ENCODE data around the gene STUM. TPM values are rescaled to one million over a fixed set of nuclear protein-coding genes. Genes with fewer than 3 reads are reported as not detected.
A peak's percentile ranks its signal among the peaks of the same experiment; 100 is the strongest.

STUM gene
- total and polyA plus RNA-seq, 2 experiments from 2014 or later: 0.23 to 1.3 TPM

DNA sequence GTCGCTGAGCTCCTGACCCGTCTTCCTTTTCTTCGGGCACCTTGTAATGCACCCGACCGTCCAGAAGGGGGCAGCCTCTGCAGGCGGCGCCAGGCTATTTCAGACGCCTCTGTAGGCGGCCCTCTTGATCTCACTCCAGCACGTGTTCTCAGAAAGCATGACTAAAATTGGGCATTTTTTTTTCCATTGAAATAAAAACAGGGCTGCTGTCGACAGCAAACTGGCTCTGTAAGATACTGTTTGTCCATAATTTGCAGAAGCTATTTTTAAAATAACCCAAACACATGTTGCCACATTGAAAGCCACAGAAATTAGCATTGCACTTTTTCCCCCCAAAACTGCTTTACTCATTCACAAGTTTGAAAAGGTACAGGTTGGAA is 78.0 kb downstream of the STUM start:
- no peak overlapping the region for H2AFZ ChIP-seq

DNA sequence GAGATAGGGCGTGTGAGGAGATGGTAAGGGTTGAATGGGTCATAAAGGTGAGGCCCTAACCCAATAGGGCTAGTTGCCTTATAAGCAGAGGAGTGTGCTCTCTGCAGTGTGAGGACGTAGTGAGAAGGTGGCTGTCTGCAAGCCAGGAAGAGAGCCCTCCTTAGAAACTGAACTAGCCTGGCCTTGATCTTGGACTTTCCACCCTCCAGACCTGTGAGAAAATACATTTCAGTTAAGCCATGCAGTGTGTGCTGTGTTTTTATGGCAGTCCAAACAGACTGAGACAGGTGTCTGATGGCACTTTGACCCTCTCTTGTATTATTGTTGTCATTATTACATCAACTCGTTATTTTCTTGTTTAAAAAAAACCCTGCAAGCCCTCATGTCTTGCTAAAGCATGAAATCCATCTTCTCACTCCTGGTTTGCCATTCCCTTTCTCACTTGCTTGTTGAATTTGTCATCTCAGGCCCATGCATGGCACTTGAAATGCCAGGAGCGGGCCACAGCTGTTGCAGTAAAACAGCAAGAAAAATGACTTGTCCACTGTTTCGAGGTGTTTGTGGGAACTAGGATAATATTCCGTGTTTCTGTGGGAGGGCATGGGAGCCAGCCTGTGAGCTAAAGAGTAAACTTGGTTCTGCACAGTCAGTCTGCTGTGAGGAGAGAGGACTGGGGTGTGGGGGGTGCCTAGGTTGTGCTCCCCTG is 78.6 kb downstream of the STUM start:
- Histone ChIP-seq H3K79me2 (replicated peaks; ENCODE audit: insufficient read depth) (no peaks in the 10 kb centered on the region), H3K27me3 (ENCODE audit: insufficient read depth) (peaks cover 13% of the 10 kb centered on the region), H3F3A (replicated peaks; ENCODE audit: low read depth) (no peaks in the 10 kb centered on the region), H2AFZ (no peak overlapping the region), H4K20me1 (replicated peaks; ENCODE audit: insufficient read depth) (no peaks in the 10 kb centered on the region), H3K4me1 (ENCODE audit: insufficient read depth) (no peaks in the 10 kb centered on the region), H3K36me3 (ENCODE audit: insufficient read depth) (no peaks in the 10 kb centered on the region), H3K9me2 (ENCODE audit: insufficient read depth) (no peaks in the 10 kb centered on the region), H3K4me2 (no peak overlapping the region), H3K4me3 (no peak overlapping the region), H3K27ac (ENCODE audit: low read depth) (no peak overlapping the region)
- Mint-ChIP-seq H3K27ac (no peak overlapping the region), H3K4me3 (no peak overlapping the region; the same call in 2 of the 3 replicates), H3K9me3 (peaks cover 10% of the 10 kb centered on the region; the same call in 2 of the 3 replicates), H3K4me1 (0 out of 3 replicates have a peak, but pooled peaks cover 3% of the 10 kb centered on the region), H3K36me3 (ENCODE audit: low read depth) (peaks cover 4% of the 10 kb centered on the region; the same call in 1 of the 3 replicates), H3K27me3 (ENCODE audit: insufficient read depth, low read depth, poor library complexity) (peaks cover 18% of the 10 kb centered on the region)
- DNase-seq (ENCODE audit: low spot score) (no peak), ATAC-seq (no peak)
- TF ChIP-seq, protein P1, sequence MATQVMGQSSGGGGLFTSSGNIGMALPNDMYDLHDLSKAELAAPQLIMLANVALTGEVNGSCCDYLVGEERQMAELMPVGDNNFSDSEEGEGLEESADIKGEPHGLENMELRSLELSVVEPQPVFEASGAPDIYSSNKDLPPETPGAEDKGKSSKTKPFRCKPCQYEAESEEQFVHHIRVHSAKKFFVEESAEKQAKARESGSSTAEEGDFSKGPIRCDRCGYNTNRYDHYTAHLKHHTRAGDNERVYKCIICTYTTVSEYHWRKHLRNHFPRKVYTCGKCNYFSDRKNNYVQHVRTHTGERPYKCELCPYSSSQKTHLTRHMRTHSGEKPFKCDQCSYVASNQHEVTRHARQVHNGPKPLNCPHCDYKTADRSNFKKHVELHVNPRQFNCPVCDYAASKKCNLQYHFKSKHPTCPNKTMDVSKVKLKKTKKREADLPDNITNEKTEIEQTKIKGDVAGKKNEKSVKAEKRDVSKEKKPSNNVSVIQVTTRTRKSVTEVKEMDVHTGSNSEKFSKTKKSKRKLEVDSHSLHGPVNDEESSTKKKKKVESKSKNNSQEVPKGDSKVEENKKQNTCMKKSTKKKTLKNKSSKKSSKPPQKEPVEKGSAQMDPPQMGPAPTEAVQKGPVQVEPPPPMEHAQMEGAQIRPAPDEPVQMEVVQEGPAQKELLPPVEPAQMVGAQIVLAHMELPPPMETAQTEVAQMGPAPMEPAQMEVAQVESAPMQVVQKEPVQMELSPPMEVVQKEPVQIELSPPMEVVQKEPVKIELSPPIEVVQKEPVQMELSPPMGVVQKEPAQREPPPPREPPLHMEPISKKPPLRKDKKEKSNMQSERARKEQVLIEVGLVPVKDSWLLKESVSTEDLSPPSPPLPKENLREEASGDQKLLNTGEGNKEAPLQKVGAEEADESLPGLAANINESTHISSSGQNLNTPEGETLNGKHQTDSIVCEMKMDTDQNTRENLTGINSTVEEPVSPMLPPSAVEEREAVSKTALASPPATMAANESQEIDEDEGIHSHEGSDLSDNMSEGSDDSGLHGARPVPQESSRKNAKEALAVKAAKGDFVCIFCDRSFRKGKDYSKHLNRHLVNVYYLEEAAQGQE (IDR thresholded peaks at IDR 0.05; ENCODE audit: unreplicated experiment): no peak
- TF ChIP-seq STAT1 (IDR thresholded peaks at IDR 0.05; ENCODE audit: unreplicated experiment) (no peak), EZH2 (IDR thresholded peaks at IDR 0.05; ENCODE audit: low read depth, unreplicated experiment) (no peak), POLR2AphosphoS5 (IDR thresholded peaks at IDR 0.05; ENCODE audit: low read depth) (no peak), CREB1 (CRISPR knock-in tag; IDR thresholded peaks at IDR 0.05; ENCODE audit: low read depth) (no peak), EZH2phosphoT487 (IDR thresholded peaks at IDR 0.05; ENCODE audit: unreplicated experiment) (no peak), NANOG (IDR thresholded peaks at IDR 0.05; ENCODE audit: borderline replicate concordance) (no peak), JUNB (IDR thresholded peaks at IDR 0.05; ENCODE audit: unreplicated experiment) (no peak), ZNF114 (CRISPR knock-in tag; IDR thresholded peaks at IDR 0.05) (no peak)
- TF ChIP-seq, protein P2, sequence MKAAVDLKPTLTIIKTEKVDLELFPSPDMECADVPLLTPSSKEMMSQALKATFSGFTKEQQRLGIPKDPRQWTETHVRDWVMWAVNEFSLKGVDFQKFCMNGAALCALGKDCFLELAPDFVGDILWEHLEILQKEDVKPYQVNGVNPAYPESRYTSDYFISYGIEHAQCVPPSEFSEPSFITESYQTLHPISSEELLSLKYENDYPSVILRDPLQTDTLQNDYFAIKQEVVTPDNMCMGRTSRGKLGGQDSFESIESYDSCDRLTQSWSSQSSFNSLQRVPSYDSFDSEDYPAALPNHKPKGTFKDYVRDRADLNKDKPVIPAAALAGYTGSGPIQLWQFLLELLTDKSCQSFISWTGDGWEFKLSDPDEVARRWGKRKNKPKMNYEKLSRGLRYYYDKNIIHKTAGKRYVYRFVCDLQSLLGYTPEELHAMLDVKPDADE (IDR thresholded peaks at IDR 0.05): no peak
- TF ChIP-seq, protein P3, sequence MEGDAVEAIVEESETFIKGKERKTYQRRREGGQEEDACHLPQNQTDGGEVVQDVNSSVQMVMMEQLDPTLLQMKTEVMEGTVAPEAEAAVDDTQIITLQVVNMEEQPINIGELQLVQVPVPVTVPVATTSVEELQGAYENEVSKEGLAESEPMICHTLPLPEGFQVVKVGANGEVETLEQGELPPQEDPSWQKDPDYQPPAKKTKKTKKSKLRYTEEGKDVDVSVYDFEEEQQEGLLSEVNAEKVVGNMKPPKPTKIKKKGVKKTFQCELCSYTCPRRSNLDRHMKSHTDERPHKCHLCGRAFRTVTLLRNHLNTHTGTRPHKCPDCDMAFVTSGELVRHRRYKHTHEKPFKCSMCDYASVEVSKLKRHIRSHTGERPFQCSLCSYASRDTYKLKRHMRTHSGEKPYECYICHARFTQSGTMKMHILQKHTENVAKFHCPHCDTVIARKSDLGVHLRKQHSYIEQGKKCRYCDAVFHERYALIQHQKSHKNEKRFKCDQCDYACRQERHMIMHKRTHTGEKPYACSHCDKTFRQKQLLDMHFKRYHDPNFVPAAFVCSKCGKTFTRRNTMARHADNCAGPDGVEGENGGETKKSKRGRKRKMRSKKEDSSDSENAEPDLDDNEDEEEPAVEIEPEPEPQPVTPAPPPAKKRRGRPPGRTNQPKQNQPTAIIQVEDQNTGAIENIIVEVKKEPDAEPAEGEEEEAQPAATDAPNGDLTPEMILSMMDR (conservative IDR thresholded peaks at IDR 0.05; ENCODE audit: low read depth in 2 of 2): no peak

More for the DNA sequence above, 78.0 kb downstream of the STUM start:
- H3K4me3 ChIP-seq: no peak overlapping the region
- H3K79me2 ChIP-seq (replicated peaks; ENCODE audit: insufficient read depth): no peaks in the 10 kb centered on the region
- no peaks in the 10 kb centered on the region for H3K36me3 ChIP-seq (ENCODE audit: insufficient read depth)
- H3F3A ChIP-seq (replicated peaks; ENCODE audit: low read depth): no peaks in the 10 kb centered on the region
- H3K27ac ChIP-seq (ENCODE audit: low read depth): no peak overlapping the region
- H3K27me3 ChIP-seq (ENCODE audit: insufficient read depth): peaks cover 13% of the 10 kb centered on the region
- DNase-seq (ENCODE audit: low spot score): peak; percentile 80
- no peaks in the 10 kb centered on the region for H3K9me2 ChIP-seq (ENCODE audit: insufficient read depth)
- H3K4me2 ChIP-seq: no peak overlapping the region
- Mint-ChIP-seq H3K27me3 (ENCODE audit: insufficient read depth, low read depth, poor library complexity) (peaks cover 18% of the 10 kb centered on the region), H3K27ac (no peak overlapping the region), H3K4me1 (0 out of 3 replicates have a peak, but pooled peaks cover 1% of the 10 kb centered on the region), H3K36me3 (ENCODE audit: low read depth) (peaks cover 4% of the 10 kb centered on the region; the same call in 1 of the 3 replicates), H3K4me3 (no peak overlapping the region; the same call in 2 of the 3 replicates), H3K9me3 (peaks cover 10% of the 10 kb centered on the region; the same call in 2 of the 3 replicates)
- H3K4me1 ChIP-seq (ENCODE audit: insufficient read depth): no peaks in the 10 kb centered on the region
- no peaks in the 10 kb centered on the region for H4K20me1 ChIP-seq (replicated peaks; ENCODE audit: insufficient read depth)
- ATAC-seq: peak; percentile 93
- TF ChIP-seq, protein P3 (conservative IDR thresholded peaks at IDR 0.05; ENCODE audit: low read depth in 2 of 2): peak; percentile 88 to 96
- TF ChIP-seq ZNF114 (CRISPR knock-in tag; IDR thresholded peaks at IDR 0.05): no peak
